NCI-H460 (cell line): ENCODE measurements around the gene STARD13. TPM values are rescaled to one million over a fixed set of nuclear protein-coding genes. Genes with fewer than 3 reads are reported as not detected.

Experiments used
- DNase-seq: peaks from one replicate; pipeline ENCODE4 v3.0.0-alpha.2; 2016; ENCODE audit warnings: low read depth; ENCODE audit errors: extremely low read depth
- total RNA-seq: library from RNA; depleted of rRNA; stranded (reverse); fragments of >200 nt; shearing (Covaris generic); gene quantifications from 2 replicates; pipeline ENCODE4 v1.2.3, GENCODE V29; 2014

STARD13 gene
- total RNA-seq, 1 experiment from 2014 or later = 3.8 TPM

DNA sequence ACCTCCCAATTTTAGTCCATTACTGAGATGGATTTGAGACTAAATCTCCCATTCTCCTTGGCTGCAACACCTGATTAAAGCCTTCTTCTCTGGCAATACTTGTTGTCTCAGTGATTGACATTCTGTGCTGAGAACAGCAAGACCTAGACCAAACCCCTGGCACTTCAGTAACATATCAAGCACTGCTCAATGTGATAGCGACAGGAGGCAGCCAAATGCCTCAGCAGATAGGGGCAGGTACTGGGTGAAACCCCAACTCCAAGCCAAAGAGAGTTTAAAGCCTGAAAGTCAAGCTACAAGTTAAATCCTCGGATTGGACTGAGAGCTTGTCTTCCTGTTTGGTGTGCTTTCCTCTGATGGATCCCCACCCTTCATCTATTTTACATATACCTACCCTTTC lies 52.7 kb downstream of the STARD13 start:
- DNase-seq = no peak

DNA sequence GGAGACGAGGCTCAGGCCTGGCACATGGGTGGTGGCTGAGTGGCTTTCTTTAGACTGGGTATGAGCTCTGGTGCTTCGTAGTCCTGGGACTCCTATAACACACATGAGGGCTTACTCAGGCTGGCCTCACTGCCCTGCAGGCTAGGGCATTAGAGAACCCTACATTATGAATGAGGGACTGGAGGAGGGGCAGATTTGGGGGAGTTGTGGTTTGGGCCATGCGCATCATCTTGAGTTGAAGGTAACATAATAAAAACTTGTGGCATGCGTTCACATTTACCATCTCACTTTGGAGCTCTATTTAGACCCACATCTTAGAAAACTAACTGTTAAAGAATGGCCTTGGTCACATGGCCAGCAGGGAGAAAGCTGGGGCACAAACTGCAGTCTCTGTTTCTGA lies 54.2 kb downstream of the STARD13 start:
- no peak for DNase-seq

DNA sequence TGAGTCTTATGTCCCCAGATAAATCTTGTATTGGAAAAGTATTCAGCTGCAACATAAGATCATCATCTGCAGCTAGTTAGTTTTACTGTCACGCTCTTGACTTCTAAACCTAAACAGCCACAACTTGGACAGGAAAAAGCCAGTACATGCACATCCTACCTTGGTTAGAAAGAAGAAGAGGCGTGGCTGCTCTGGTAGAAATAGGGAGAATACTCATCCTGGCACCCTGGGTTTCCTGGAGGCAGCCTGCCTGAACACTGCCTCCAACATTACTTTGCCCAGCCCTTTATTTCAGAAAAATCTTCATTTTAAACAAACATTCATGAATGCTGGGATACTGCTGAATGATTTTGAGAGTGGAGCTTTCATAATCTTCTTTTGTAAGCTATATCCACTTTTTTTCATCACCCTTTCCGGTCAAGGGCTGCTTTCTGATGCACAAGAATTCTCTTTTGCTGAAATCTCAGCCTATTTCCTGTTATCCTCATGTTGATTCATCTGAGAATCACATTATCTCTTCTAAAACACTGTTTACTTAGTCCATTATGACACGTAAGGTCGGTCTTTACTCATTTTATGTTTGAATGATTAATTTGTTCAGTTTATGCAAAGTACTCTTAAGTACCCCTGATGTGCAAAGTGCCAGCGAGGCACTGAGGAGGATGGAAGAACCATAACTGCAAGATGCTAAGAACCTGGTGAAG lies 55.2 kb downstream of the STARD13 start:
- DNase-seq = no peak

DNA sequence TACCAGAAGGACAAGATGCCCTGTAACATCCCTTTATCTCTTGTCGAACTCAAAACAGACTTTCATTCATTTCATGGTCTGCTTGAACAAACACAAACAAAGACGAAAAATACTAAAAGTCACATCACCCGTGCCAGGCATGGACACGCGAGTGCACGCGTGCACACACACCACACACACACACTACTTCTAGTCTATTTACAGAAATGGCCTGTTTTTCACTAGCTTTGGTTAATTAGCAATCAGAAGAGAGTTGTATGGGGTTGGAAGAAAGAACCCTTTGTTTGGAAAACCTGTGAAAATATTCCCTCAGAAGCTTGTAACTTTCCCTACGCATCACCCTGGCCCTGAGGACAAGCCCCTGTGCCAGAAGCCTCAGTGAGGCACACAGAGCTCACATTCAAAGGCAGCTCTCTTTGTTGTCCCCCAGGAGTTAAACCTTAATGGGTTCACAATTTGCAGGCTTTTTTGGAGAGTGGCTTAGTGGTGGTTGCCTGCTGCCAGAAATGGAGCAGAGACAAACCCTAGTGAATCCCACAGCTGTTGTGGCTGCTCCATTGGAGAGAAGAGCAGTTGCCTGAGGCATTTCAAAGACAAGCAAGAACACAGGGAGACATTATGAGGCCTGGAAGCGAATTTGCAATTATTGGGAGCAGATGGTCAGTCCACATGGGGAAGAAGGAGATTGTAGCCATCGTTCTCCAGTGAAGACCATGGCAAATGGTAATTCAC lies 55.9 kb downstream of the STARD13 start:
- DNase-seq = no peak

DNA sequence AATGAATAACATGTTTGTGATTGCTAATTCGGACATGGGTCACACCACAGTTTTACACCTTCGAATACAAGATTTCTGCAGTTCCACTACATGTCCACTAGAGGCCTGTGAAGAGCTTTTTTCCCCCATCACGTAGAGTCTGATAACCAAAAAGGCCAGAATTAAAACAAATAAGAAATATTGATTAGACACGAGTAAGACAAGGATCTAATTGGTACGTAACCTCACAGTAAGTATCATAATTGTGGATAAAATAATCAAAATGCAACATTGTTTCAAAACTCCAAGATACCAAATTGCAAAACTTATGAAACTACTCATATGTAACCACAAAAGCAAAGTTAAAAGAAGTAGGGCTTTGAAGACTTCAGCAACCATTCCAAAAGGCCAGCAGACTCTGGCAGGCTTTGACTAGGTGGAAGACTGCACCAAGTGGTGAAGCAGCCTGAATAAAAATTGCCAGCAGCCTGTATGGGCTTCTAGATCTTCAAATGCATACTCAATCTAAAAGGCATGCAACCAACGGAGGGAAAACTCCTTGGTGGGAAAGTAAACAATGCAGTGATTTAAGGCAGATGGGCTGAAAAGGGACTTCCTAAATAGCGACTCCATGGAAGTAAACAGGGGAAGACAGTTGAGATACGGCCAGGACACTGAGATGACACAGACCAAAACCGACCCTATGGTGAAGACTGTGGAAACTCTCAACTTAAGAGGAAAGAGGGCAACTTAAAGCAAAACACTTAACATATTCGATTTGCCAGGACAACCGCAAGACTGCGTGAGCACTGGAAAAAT lies 56.7 kb downstream of the STARD13 start:
- peak; percentile 21 for DNase-seq

DNA sequence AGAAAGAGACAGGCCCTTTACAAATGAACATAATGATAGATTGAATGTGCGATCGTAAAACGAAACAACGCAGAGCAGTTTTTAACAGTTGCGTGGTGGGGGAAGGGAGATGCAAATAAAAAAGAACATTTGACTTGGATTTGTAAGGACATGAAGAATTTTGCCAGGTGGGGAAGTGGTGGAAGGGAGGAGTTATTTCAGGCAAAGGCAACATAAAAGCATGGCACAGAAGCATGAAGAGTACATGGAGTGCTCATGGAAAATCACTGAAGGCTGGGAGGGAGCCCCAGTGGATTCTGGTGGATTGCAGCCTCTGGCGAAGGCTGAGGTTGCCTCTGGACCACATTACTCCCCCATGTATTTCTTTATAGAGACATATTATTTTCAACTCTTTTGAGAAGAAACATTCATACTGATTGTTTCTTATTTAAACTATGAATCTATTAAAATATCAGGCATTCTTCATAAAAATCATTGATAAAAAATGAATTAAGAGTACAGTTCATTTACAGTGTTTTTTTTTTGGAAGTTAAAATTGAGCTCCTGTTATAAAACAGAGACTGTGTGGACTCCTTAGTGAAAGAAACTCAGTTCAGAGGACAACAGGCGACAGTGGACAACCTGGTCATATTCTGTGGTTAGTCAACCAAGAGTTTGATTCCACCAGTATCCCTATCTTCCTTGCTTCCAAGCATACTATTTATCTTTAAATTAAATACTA lies 57.5 kb downstream of the STARD13 start:
- DNase-seq = no peak

DNA sequence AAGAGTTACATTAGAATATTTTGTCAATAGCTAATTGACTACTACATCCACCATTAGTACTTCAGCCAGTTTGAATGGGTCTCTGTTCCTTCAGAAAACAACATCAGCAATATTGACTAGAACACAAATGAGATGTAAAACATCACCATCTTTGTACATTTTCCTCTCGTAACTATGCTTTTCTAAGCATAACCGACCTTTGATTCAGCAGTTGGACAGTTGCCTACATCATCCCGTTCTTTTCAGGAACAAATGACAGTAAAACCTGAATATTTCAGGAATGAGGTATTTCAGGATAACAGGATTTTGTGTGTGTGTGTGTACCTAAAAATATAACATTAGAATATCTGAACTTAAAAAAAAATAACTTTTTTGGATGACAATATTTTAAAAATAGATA lies 60.9 kb downstream of the STARD13 start:
- DNase-seq = no peak

DNA sequence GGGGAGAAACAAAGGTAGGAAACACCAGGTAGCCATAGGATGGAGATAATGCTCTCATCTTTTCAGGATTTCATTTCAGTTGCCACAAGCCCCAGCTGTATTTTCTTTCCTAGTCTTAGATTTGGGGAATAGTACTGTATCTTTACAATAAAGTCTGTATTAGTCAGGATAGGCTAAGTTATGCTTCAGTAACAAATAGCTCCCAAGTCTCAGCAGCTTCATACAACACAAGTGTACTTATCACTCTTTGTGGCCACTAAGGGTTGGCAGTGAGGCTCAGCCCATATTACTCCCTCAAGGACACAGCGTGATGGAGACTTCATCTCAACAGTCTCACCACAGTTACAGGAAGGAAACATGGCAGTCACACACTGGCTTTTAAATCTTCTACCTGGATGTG lies 61.4 kb downstream of the STARD13 start:
- no peak for DNase-seq

DNA sequence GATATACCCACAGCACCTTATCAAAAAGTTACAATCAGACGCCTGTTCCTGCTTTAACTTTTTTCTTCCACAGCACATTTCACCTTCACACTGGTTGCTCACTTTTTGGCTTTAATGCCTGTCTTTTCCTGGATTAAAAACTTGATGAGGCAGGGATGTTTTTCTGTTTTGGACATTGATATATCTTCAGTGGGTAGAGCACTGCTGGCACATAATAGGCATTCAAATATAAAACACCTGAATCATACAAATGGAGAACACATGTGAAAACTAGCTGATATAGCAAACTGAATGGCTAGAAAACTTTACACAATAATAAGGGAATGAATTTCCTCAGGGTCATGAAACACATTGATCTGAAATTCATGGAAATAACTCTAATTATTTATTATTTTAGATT lies 65.6 kb downstream of the STARD13 start:
- DNase-seq = no peak

DNA sequence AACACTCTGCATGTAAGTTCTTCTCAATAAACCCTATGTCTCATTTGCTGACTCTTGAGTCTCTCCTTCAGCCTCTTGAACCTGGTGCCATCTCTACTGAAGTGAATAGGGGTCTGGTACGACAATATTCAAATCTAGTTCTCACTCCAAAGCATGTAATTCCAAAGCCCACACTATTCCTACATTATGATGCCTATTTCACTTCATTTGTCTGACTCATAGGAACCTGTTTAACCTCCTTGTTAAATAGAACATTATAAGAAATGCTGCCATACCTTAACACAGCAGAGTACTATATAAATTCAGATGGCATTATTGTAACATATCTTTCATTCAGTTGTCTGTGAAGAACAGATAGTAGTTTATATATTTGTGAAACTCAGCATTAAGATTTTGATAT lies 67.1 kb downstream of the STARD13 start:
- DNase-seq = no peak

DNA sequence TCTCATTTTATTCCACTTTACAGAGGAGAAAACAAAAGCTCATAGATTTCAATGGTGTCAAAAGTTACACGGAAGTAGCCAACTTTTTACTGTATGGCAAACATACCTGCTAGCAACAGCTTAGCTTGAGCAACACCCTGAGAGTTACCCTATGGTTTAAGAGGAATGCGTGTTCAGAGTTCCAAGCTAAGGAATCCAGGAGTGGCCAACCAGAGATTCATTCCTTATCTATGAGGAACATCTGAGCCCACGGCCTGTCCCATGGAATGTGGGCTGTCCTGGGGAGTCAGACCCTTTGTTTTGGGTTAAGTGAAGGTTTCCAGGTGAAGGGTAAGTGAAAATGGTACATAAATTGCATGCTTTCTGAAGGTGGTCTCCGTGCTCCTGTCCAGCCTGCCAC lies 67.5 kb downstream of the STARD13 start:
- no peak for DNase-seq

DNA sequence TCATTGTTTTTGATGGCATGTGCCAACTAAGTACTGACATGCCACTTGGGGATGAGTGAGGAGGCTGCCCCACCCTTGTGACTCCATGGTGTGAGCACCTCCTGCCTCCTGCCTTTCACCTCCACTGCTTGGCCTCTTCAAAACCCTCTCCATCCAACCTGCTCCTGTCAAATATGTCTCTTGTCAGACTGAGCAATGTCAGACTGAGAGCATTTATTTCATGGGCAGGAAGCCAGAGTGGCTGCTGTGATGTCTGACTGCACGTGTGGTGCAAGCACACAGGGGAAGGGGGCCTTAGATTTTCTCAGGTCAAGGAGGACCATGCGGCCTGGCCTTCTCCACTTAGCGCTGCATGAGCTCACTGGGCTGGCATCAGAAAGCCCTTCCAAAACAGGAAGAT lies 68.3 kb downstream of the STARD13 start:
- DNase-seq = no peak

DNA sequence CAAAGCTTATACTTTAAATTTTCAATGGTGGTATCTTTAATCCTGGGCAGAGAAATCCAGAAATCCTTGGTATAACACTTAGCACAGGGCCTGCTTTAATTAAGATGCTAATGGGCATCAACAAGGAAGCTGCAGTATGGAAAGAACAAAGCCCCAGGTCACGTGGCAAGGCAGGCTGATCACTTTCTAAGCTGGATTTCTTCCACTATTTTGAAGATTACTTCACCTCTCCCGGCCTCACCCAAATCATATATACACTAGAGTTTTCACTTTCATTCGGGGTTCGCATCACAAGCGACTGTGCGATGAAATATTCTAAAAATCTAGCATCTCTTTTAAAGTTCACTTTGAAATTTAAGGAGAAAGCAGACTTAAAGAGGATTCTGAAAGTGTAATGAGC lies 71.8 kb downstream of the STARD13 start:
- DNase-seq = no peak

DNA sequence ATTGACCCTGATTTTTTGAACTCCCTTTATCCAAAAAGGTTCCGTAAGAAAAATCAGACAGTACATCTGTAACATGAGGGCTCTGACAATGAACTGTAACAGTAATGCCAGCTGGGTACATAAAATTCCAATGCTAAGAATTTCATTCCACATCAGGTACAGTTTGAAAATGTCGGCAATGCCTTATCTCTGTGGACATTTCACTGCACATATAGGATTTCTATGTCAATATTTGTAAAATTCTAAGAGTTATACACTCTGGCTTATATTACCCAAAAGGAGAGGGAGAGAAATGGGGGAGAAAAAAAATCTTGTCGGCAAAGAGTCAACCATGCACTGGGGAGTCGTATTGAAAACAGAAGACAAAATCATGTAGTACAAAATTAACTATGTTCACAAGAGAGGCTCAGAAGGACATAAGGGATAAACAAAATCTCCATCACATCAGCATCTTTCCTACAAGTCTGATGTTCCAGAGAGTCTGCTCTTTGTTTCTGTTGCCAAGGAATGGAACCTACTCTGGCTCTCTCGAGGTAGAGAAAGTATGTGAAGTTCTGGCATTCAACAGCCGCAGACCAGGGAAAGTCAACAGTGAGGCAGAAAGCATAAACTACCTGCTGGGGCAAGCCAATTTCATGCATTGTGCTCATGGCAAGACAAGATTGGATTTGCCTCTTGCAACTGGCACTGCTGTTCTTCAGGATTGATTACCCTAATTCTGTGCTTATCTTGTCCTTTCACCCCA lies 72.4 kb downstream of the STARD13 start:
- DNase-seq = no peak

DNA sequence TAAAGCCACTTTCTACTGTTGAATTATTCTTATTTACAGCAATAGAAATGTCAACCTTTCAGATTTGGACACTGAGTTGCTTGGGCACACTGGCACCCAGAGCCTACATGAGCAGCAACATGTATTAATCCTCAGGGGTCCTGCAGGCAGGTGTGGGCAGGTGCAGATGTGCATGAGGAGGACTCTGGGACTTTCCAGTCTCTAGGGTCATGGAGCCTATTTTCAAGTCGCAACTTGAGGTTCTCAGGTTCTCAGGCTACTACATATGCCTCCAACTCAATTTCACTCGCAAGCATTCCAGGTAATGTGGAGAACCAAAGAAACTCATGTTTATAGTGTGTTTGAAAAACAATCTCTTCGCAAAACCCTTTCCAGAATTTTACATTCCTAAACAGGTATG lies 73.2 kb downstream of the STARD13 start:
- DNase-seq = no peak

DNA sequence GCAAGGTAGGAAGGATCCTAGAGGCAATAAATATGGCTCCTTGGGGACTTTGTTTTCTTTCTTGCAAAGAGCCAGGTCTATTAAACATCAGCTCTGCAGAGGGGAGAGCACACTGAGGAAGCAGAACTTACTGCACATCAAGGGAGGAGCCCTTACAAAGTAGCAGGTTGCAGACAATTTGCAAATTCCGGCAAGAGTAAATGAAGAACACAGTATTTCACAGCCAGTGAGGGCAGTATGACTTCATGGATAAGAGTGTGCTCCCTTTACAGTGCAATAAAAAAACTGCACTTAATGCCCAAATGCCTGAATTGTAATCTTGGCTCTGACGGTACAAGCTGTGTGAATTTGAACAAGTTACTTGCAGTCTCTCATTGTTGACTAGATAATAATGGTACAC lies 75.5 kb downstream of the STARD13 start:
- no peak for DNase-seq

DNA sequence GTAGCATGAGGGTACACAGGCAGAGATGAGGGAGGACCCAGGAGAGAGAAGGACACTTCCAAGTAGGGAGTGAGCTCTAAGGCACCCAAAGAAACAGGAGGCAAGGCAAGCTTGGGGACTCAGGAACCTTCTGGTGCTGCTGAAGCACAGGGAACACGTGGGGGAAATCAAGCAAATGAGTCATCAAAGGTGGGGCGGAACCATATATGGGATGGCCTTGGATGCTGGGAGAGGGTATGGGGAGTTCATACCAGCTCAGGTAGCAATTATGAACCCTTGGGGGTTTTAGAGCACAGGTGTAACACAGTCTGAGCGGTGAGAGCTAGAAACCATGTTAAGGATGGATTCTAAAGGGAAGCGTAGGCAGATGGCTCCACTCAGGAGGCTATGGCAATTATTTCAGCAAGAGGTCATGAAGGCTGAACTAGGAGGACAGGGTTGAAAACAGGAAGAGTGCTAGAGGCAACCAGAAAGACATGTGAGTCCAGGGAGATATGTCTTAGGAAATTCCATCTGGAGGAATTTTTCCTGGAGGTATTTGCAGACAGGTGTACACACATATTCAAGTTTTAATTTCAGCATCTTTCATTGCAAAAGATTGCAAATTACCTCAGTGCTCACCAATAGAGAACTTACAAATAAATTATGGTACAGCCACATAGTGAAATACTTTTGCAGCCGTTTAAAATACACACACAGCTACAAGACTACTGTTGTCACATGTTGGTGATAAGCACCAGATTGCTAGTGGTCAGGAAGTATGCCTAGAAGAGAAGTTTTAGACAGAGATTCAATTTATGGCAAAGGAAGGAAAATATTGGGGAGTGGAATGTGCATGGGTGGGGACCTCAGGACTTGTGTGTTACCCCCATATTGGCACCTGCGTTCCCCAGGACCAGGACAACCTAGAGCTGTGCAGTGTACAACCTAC lies 77.0 kb downstream of the STARD13 start:
- no peak for DNase-seq

DNA sequence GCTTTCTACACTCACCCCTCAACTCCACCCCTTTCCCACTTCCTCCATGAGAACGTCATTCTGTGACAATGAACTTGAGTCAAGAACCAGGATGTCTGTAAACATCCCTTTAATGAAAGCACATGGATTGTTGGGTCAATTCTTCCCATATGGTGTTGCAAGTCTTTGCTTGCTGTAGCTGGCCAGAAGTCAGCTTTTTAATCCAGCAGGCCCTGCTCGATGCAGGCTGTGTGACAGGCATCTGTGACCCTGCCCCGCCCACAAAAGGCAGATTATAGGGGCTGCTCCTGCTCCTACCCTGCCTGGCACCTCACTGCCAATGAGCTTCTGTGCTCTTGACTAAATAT lies 78.0 kb downstream of the STARD13 start:
- no peak for DNase-seq

DNA sequence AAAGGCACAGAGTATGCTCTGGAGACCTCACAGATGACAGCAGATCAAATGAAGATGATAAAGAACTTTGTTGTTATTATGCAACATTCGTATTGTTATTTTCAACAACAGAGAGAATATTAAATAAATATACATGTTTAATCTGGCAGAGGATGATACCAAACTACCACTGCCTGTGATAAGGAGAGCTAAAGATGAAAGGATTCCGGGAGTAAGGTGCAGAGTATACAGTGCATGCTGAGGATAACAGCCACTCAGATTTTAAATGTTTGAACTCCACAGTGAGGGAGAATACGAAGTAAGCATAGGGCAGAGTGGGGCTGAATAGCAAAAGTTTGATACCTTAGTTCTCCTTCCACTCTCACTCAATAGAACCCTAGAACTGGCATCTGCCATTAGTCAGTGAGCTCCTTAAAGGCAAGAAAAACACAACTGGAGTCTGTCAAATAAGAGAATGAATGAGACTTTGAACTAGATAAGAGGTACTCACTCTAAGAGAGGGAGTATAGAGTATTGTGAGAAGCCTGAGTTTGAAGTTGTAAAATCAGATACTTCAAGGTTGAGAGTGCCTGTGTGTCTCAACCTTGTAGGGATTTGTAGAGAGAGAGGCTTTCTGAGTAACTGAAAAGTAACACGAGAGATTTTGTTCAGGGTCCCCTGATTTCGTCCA lies 78.5 kb downstream of the STARD13 start:
- DNase-seq = no peak
